ENCODE results near the gene NEGR1. TPM values are rescaled to one million over a fixed set of nuclear protein-coding genes. Genes with fewer than 3 reads are reported as not detected.
A peak's percentile ranks its signal among the peaks of the same experiment; 100 is the strongest.

Gene NEGR1
- total and polyA plus RNA-seq, 2 experiments from 2014 or later, result 0.57 to 0.94 TPM

DNA sequence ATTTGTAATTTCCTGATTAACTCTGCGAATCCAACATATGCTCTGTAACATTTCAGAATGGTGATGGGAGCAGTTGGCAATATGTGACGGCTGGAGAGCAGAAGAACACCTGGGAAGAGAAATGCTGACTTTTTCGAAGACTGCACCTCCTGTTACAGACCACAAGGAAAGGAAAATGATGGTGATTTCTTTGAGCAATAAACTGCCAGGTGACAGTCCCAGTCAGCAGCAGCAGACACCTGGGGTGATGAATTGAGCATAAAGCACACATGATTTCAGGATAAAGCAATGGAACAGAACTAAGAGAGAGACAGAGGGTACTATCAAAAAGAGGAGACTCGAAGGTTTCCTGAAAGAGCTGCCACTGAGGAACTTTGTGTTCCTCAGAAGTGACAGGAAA lies 528.6 kb downstream of the NEGR1 start:
- Mint-ChIP-seq H3K27ac (no peak overlapping the region), H3K9me3 (no peaks in the 10 kb centered on the region; the same call in 2 of the 3 replicates), H3K36me3 (ENCODE audit: low read depth) (0 out of 3 replicates have a peak, but pooled peaks cover 2% of the 10 kb centered on the region), H3K4me1 (peaks cover 29% of the 10 kb centered on the region), H3K4me3 (no peak overlapping the region), H3K27me3 (ENCODE audit: insufficient read depth, low read depth, poor library complexity) (no peaks in the 10 kb centered on the region)
- peaks cover 13% of the 10 kb centered on the region for H3K4me1 ChIP-seq (ENCODE audit: insufficient read depth)
- TF ChIP-seq STAT1 (IDR thresholded peaks at IDR 0.05; ENCODE audit: unreplicated experiment) (no peak), POLR2AphosphoS5 (IDR thresholded peaks at IDR 0.05; ENCODE audit: low read depth) (no peak)
- no peaks in the 10 kb centered on the region for H3K27me3 ChIP-seq (ENCODE audit: insufficient read depth)
- no peak overlapping the region for H3K27ac ChIP-seq (ENCODE audit: low read depth)
- DNase-seq (ENCODE audit: low spot score) (peak; percentile 13), ATAC-seq (no peak)
- H2AFZ ChIP-seq, result no peak overlapping the region
- no peaks in the 10 kb centered on the region for H3K79me2 ChIP-seq (replicated peaks; ENCODE audit: insufficient read depth)
- H3K4me3 ChIP-seq, result no peak overlapping the region
- no peaks in the 10 kb centered on the region for H3K36me3 ChIP-seq (ENCODE audit: insufficient read depth)
- H4K20me1 ChIP-seq (replicated peaks; ENCODE audit: insufficient read depth), result no peaks in the 10 kb centered on the region
- H3K4me2 ChIP-seq, result no peak overlapping the region
- no peaks in the 10 kb centered on the region for H3F3A ChIP-seq (replicated peaks; ENCODE audit: low read depth)
- no peaks in the 10 kb centered on the region for H3K9me2 ChIP-seq (ENCODE audit: insufficient read depth)

DNA sequence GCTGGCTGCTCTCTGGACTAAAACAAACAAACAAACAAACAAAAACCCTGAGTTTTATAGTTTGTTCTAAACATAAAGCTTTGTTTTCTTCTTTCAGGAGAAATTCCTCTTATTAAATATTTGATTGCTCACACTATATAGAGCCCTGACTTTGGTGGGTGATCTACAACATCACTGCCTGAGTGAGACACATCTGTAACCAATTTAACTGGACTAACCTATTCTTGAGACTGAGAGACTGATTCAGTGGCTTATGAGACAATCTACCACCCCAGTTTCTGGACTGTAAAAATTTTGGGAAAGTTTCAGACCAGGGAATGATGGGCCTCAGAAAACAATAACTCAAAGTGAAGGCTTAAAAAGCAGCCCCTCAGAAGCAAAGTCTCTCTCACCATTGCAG lies 537.0 kb downstream of the NEGR1 start:
- Mint-ChIP-seq H3K4me3 (no peak overlapping the region), H3K27ac (no peak overlapping the region), H3K4me1 (no peaks in the 10 kb centered on the region), H3K9me3 (no peaks in the 10 kb centered on the region; the same call in 2 of the 3 replicates), H3K27me3 (ENCODE audit: insufficient read depth, low read depth, poor library complexity) (no peaks in the 10 kb centered on the region), H3K36me3 (ENCODE audit: low read depth) (0 out of 3 replicates have a peak, but pooled peaks cover 2% of the 10 kb centered on the region)
- Histone ChIP-seq H3K4me3 (no peak overlapping the region), H4K20me1 (replicated peaks; ENCODE audit: insufficient read depth) (no peaks in the 10 kb centered on the region), H3K36me3 (ENCODE audit: insufficient read depth) (no peaks in the 10 kb centered on the region), H3F3A (replicated peaks; ENCODE audit: low read depth) (no peaks in the 10 kb centered on the region), H3K27me3 (ENCODE audit: insufficient read depth) (no peaks in the 10 kb centered on the region), H2AFZ (no peak overlapping the region; the same call in 1 of the 2 replicates), H3K9me2 (ENCODE audit: insufficient read depth) (peaks cover 3% of the 10 kb centered on the region; the same call in 1 of the 2 replicates), H3K27ac (ENCODE audit: low read depth) (no peak overlapping the region), H3K4me1 (ENCODE audit: insufficient read depth) (no peaks in the 10 kb centered on the region), H3K79me2 (replicated peaks; ENCODE audit: insufficient read depth) (no peaks in the 10 kb centered on the region), H3K4me2 (no peak overlapping the region)
- DNase-seq (ENCODE audit: low spot score) (no peak), ATAC-seq (no peak)
- TF ChIP-seq NANOG (IDR thresholded peaks at IDR 0.05; ENCODE audit: borderline replicate concordance) (no peak), POLR2AphosphoS5 (IDR thresholded peaks at IDR 0.05; ENCODE audit: low read depth) (no peak), ZNF114 (CRISPR knock-in tag; IDR thresholded peaks at IDR 0.05) (no peak), EZH2phosphoT487 (IDR thresholded peaks at IDR 0.05; ENCODE audit: unreplicated experiment) (no peak), ZNF331 (CRISPR knock-in tag; IDR thresholded peaks at IDR 0.05; ENCODE audit: low read depth) (no peak), CREB1 (CRISPR knock-in tag; IDR thresholded peaks at IDR 0.05; ENCODE audit: low read depth) (no peak)
- TF ChIP-seq, protein P1, sequence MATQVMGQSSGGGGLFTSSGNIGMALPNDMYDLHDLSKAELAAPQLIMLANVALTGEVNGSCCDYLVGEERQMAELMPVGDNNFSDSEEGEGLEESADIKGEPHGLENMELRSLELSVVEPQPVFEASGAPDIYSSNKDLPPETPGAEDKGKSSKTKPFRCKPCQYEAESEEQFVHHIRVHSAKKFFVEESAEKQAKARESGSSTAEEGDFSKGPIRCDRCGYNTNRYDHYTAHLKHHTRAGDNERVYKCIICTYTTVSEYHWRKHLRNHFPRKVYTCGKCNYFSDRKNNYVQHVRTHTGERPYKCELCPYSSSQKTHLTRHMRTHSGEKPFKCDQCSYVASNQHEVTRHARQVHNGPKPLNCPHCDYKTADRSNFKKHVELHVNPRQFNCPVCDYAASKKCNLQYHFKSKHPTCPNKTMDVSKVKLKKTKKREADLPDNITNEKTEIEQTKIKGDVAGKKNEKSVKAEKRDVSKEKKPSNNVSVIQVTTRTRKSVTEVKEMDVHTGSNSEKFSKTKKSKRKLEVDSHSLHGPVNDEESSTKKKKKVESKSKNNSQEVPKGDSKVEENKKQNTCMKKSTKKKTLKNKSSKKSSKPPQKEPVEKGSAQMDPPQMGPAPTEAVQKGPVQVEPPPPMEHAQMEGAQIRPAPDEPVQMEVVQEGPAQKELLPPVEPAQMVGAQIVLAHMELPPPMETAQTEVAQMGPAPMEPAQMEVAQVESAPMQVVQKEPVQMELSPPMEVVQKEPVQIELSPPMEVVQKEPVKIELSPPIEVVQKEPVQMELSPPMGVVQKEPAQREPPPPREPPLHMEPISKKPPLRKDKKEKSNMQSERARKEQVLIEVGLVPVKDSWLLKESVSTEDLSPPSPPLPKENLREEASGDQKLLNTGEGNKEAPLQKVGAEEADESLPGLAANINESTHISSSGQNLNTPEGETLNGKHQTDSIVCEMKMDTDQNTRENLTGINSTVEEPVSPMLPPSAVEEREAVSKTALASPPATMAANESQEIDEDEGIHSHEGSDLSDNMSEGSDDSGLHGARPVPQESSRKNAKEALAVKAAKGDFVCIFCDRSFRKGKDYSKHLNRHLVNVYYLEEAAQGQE (IDR thresholded peaks at IDR 0.05; ENCODE audit: unreplicated experiment), result no peak
- TF ChIP-seq, protein P2, sequence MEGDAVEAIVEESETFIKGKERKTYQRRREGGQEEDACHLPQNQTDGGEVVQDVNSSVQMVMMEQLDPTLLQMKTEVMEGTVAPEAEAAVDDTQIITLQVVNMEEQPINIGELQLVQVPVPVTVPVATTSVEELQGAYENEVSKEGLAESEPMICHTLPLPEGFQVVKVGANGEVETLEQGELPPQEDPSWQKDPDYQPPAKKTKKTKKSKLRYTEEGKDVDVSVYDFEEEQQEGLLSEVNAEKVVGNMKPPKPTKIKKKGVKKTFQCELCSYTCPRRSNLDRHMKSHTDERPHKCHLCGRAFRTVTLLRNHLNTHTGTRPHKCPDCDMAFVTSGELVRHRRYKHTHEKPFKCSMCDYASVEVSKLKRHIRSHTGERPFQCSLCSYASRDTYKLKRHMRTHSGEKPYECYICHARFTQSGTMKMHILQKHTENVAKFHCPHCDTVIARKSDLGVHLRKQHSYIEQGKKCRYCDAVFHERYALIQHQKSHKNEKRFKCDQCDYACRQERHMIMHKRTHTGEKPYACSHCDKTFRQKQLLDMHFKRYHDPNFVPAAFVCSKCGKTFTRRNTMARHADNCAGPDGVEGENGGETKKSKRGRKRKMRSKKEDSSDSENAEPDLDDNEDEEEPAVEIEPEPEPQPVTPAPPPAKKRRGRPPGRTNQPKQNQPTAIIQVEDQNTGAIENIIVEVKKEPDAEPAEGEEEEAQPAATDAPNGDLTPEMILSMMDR (conservative IDR thresholded peaks at IDR 0.05; ENCODE audit: low read depth in 2 of 2), result no peak
- TF ChIP-seq, protein P3, sequence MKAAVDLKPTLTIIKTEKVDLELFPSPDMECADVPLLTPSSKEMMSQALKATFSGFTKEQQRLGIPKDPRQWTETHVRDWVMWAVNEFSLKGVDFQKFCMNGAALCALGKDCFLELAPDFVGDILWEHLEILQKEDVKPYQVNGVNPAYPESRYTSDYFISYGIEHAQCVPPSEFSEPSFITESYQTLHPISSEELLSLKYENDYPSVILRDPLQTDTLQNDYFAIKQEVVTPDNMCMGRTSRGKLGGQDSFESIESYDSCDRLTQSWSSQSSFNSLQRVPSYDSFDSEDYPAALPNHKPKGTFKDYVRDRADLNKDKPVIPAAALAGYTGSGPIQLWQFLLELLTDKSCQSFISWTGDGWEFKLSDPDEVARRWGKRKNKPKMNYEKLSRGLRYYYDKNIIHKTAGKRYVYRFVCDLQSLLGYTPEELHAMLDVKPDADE (IDR thresholded peaks at IDR 0.05), result no peak

Data from GM23338 (cell line).